ENCODE data around the gene FAF1. TPM values are rescaled to one million over a fixed set of nuclear protein-coding genes. Genes with fewer than 3 reads are reported as not detected.
A peak's percentile ranks its signal among the peaks of the same experiment; 100 is the strongest.
"Not testable (repeated sequence)": the region's sequence is repeated elsewhere in the genome, so short reads cannot be mapped to it uniquely, and the experiment has no call there.

FAF1 gene
- total RNA-seq, 1 donor from 2014 or later, result 56.5 TPM

- DNase-seq, result no peak
Measured at GRCh38 chr1:50531601-50532000, 428.5 kb downstream of the FAF1 start.

DNA sequence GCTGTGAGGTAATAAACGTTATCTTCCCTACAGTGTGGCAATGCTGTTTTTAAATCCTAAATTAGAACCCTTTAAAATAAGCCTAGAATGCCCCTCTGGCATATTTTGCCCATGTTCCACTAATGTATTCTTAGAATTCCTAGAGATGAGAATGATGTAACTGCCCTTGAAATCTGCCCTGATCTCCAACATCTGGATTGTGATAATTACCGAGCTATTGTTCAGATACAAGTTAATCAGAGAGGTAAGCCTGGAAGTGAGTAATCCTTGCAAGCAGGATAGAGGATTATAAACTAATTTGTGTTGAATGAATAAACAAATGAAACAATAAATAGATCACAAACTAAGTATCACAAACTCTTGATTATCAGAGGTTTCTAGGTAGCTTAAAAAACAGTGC, 429.0 kb downstream of the FAF1 start:
- DNase-seq, result peak; percentile 52

DNA sequence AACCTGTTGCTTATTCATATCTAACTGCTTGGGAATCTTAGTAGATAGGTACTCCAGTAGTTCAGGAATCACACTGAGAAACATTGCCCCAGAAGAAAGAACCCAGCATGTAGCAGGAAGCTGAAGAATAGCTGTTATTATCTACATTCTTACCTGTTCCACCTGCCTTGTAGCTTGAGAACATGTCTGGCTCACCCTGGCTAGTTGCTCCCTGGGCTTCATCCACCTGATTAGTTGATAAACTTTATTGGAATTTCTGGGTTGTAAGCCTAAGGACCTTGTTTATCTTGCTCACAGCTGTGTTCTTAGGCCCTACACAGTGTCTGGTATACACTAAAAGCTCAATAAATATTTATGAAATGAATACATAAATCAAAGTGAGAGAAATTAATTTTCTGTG, 430.6 kb downstream of the FAF1 start:
- no peak for DNase-seq

- DNase-seq, result not testable (repeated sequence)
Measured at GRCh38 chr1:50527987-50528320, 432.1 kb downstream of the FAF1 start.

DNA sequence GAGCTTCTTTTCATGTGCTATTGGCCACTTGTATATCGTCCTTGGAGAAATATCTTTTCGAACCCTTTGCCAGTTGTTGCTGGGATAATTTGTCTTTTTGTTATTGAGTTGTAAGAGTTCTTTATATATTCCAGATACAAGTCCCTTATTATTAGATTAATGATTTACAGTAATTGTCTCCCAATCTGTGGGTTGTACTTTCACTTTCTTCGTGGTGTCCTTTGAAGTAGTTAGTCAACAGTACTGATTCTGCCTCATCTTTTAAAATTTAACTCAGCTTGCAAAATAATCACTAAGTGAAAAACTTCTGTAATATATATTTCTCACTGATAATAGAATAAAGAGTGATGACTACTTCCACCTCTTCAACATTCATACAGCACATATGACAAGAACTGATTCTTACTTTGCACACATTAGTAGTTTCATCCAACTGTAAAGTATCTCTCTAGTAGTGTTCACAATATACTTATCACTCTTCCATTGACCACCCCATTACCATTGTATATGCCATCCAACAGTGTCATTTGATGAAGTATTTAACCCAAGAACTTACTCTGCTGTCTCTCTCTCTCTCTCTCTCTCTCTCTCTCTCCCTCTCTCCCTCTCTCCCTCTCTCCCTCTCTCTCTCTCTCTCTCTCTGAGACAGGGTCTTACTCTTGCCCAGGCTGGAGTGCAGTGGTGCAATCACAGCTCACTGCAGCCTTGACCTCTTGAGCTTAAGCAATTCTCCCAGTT, 432.6 kb downstream of the FAF1 start:
- no peak for DNase-seq

DNA sequence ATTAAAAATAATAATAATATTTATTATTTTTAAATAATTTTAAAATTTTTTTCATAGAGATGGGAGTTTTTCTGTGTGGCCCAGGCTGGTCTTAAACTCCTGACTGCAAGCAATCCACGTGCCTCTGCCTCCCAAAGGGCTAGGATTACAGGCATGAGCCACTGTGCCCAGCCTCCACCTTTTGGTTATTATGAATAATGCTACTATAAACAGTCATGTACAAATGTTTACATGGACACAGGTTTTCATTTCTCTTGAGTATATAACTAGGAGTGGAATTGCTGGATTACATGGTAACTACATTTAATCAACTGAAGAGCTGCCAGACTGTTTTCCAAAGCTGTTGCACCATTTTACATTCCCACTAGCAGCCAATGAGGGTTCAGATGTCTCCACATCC, 433.6 kb downstream of the FAF1 start:
- DNase-seq, result no peak

DNA sequence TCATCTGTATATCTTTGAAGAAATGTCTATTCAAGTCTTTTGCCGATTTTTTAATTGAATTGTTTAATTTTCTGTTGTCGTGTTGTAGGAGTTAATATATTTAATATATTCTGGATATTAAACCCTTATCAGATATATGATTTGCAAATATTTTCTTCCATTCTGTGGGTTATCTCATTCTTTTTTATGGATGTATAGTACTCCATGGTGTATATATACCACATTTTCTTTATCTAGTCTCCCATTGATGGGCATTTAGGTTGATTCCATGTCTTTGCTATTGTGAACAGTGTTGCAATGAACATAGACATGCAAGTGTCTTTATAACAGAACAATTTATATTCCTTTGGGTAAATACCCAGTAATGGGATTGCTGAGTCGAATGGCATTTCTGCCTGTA, 436.5 kb downstream of the FAF1 start:
- no peak for DNase-seq

DNA sequence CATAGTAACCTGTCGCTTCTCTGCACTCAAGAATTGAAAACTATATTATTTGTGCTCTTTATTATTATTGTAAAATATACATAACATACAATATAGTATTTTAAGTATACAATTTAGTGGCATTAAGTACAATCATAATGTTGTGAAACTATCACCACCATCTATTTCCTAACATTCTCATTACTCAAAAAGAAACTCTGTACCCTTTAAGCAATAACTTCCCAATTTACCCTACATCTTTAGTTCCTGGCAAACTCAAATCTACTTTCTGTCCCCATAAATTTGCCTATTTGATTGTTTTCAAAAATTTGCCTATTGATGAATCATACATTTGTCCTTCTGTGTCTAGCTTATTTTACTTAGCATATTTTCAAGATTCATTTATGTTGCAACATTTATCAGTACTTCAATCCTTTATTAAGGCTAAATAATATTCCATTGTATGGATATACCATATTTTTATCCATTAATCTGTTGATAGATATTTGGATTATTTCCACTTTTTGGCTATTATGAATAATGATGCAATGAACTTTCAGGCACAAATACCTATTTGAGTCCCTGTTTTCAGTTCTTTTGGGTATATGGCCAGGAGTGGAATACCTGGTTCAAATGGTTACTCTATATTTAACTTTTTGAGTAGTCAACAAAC, 437.2 kb downstream of the FAF1 start:
- no peak for DNase-seq

- DNase-seq, result no peak
Measured at GRCh38 chr1:50521703-50522102, 438.4 kb downstream of the FAF1 start.

- no peak for DNase-seq
Measured at GRCh38 chr1:50517488-50517887, 442.6 kb downstream of the FAF1 start.

GRCh38 chr1:50516056-50516455, 444.0 kb downstream of the FAF1 start:
- DNase-seq, result no peak

GRCh38 chr1:50508040-50508586, 452.0 kb downstream of the FAF1 start:
- DNase-seq, result no peak

DNA sequence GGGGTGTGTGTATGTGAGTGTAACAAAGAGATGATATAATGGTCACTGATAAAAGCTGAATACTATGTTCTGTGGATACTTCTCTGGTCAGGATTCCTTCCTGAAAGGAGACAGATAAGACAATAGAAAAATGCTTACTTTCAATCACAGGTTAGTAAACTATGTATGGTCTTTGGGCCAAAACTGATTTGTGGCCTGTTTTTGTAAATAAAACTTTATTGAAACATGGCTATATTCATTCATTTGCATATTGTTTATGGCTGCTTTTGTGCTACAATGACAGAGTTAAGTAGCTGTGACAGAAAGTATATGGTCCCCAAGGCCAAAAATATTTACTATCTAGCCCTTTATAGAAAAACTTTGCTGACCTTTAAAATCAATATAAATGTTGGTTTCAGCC, 454.6 kb downstream of the FAF1 start:
- no peak for DNase-seq

GRCh38 chr1:50503515-50503914, 456.6 kb downstream of the FAF1 start:
- DNase-seq, result no peak

- no peak for DNase-seq
Measured at GRCh38 chr1:50502147-50502546, 457.9 kb downstream of the FAF1 start.

GRCh38 chr1:50497007-50497406, 463.1 kb downstream of the FAF1 start:
- DNase-seq, result no peak

- DNase-seq, result no peak
Measured at GRCh38 chr1:50493710-50494109, 466.4 kb downstream of the FAF1 start.

- DNase-seq, result no peak
Measured at GRCh38 chr1:50492142-50492541, 467.9 kb downstream of the FAF1 start.

- peak; percentile 7 for DNase-seq
Measured at GRCh38 chr1:50491142-50491541, 468.9 kb downstream of the FAF1 start.

GRCh38 chr1:50490640-50491039, 469.4 kb downstream of the FAF1 start:
- peak; percentile 27 for DNase-seq

- no peak for DNase-seq
Measured at GRCh38 chr1:50488876-50489275, 471.2 kb downstream of the FAF1 start.

DNA sequence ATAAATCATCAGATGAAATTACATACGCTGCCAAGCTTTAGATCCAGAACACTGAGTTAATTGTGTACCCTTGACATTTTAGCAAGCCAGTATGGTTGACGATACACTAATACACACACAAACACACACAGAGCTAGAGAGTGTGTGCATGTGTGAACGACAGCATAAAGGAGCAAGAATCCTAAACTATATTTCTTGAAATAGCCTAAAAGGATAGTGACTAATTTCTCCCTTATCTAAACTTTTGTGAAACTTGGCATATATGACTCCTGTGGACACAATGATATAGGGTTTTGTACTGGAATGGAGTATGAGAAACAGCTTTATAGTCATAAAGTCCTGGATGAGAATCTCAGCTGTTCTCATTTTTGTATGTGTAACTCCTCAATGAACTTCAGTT, 471.7 kb downstream of the FAF1 start:
- DNase-seq, result no peak

GRCh38 chr1:50487725-50488124, 472.3 kb downstream of the FAF1 start:
- DNase-seq, result no peak

DNA sequence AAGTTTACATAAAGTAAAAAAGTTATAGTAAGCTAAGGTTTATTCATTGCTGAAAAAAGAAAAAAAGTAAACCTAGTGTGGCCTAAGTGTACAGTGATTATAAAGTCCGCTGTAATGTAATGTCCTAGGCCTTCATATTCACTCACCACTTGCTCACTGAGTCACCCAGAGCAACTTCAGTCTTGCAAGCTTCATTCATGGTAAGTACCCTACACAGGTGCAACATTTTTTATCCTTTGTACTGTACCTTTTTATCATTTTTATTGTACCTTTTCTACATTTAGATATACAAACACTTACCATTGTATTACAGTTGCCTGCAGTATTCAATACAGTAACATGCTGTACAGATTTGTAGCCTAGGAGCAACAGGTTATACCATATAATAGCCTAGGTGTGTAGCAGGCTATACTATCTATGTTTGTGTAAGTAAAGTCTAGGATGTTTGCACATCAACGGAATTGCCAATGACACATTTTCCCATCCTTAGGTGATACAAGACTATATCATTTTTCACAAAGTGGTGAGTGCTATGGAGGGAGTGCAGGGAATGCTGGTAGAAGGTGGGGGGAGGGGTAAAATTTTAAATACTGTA, 478.8 kb downstream of the FAF1 start:
- DNase-seq, result no peak
